Measurements from ENCODE around the gene ARID3B.

ARID3B gene

DNA sequence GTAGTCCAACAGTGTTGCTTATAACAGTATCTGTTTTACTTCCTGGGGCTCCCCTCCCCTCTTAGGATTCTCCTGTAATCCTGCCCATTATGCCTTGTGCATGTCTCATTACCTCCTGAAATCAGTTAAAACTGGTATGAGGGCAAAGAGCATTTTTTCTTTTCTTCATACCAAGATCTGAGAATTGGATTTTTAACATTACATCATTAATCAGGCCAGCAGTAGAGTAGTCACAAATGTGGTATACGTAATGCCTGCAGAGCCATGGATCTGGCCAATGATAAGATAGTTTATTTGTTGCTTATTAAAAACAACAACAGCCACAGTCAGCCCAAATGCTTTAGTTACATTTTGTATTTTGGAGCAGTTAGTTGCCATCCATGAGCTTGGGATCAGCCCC, 23.2 kb downstream of the ARID3B start:
- H3K4me3 ChIP-seq (replicated peaks; ENCODE audit: low read depth, low read length) = no peak overlapping the region
- no peak for DNase-seq (ENCODE audit: low read depth)
- TF ChIP-seq CTCF (IDR thresholded peaks at IDR 0.05; ENCODE audit: low read length, missing control alignments) = no peak

GRCh38 chr15:74565381-74566085, 24.5 kb downstream of the ARID3B start:
- no peak overlapping the region for H3K4me3 ChIP-seq (replicated peaks; ENCODE audit: low read depth, low read length)
- no peak for DNase-seq (ENCODE audit: low read depth)
- TF ChIP-seq CTCF (IDR thresholded peaks at IDR 0.05; ENCODE audit: low read length, missing control alignments) = no peak

GRCh38 chr15:74568594-74568993, 27.6 kb downstream of the ARID3B start:
- TF ChIP-seq CTCF (IDR thresholded peaks at IDR 0.05; ENCODE audit: low read length, missing control alignments) = no peak
- no peak overlapping the region for H3K4me3 ChIP-seq (replicated peaks; ENCODE audit: low read depth, low read length)
- no peak for DNase-seq (ENCODE audit: low read depth)

DNA sequence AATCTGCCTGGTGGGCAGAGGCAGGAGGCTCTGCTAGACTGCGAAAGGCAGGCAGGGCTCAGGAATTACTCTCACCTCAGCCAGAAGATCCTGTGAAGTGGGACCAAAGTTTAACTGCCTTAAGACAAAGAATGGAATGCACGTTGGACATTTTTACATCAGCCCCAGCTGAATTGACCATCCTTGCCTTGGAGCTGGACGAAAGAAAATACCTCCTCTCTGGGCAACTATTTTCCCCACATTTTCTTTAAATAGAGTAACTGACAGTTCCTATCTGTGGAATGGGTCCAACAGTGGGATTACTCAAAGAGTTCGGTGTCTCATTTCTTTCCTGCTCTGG, 28.7 kb downstream of the ARID3B start:
- DNase-seq (ENCODE audit: low read depth) = no peak
- H3K4me3 ChIP-seq (replicated peaks; ENCODE audit: low read depth, low read length) = no peak overlapping the region
- no peak for TF ChIP-seq CTCF (IDR thresholded peaks at IDR 0.05; ENCODE audit: low read length, missing control alignments)

DNA sequence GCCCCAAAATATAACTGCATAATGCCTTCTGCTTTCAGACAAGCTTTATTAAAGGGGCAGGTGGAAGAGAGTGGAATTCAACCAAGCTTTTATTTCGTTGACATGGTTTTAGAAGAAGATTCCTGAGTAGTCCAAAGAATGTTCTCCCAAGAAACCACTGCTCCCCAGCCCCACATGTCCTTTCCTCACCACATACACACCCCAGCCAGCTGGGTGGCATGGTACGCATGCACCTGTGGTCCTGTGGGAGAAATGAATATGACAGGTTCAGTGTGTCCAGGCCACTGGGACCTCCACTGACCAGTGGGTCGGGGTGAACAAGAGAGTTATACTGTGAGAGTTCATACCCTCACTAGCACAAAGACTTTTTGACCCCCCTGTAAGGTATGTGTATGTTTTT, 30.2 kb downstream of the ARID3B start:
- H3K4me3 ChIP-seq (replicated peaks; ENCODE audit: low read depth, low read length) = no peak overlapping the region
- no peak for TF ChIP-seq CTCF (IDR thresholded peaks at IDR 0.05; ENCODE audit: low read length, missing control alignments)
- DNase-seq (ENCODE audit: low read depth) = no peak

DNA sequence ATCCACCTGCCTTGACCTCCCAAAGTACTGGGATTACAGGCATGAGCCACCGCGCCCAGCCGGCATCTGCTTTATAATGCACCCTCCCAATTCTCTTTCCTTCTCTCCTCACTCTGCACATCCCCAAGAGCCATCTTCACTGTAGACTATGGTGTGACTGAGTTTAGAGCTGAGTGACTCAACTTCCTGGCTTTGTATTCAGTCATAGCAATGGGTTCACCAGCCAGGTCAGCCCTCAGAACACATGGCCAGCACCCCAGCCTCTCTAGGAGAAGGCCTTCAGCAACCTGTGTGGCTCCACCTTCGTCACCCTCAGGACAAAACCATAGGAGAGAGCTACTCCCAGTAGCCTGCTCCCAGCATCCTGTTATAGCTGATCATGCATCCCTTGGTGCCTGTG, 33.0 kb downstream of the ARID3B start:
- no peak overlapping the region for H3K4me3 ChIP-seq (replicated peaks; ENCODE audit: low read depth, low read length)
- DNase-seq (ENCODE audit: low read depth) = peak; percentile 50
- TF ChIP-seq CTCF (IDR thresholded peaks at IDR 0.05; ENCODE audit: low read length, missing control alignments) = no peak

- DNase-seq (ENCODE audit: low read depth) = no peak
- H3K4me3 ChIP-seq (replicated peaks; ENCODE audit: low read depth, low read length) = no peak overlapping the region
- no peak for TF ChIP-seq CTCF (IDR thresholded peaks at IDR 0.05; ENCODE audit: low read length, missing control alignments)
Observed at GRCh38 chr15:74578496-74578994, 37.5 kb downstream of the ARID3B start.
